Measurements from ENCODE around the gene OR11H1.
"Not testable (repeated sequence)": the region's sequence is repeated elsewhere in the genome, so short reads cannot be mapped to it uniquely, and the experiment has no call there.

The OR11H1 gene

GRCh38 chr22:15527892-15528291, at the start of gene OR11H1:
OR11H1 (plus strand) TSS chr22:15528192; CDS start chr22:15528192, 0 bp downstream.
- not testable (repeated sequence) for ATAC-seq (replicated peaks; ENCODE audit: extremely low read depth, poor library complexity, severe bottlenecking); H3K9me3 Mint-ChIP-seq; DNase-seq (ENCODE audit: low spot score in 2 of 2); H3K27ac Mint-ChIP-seq (ENCODE audit: low read depth); H3K36me3 Mint-ChIP-seq (ENCODE audit: insufficient read depth); H3K4me1 Mint-ChIP-seq; H3K4me3 Mint-ChIP-seq; H3K27me3 Mint-ChIP-seq

- not testable (repeated sequence) for H3K27ac Mint-ChIP-seq (ENCODE audit: low read depth); H3K27me3 Mint-ChIP-seq; H3K9me3 Mint-ChIP-seq; H3K4me1 Mint-ChIP-seq; H3K4me3 Mint-ChIP-seq; ATAC-seq (replicated peaks; ENCODE audit: extremely low read depth, poor library complexity, severe bottlenecking); DNase-seq (ENCODE audit: low spot score in 2 of 2); H3K36me3 Mint-ChIP-seq (ENCODE audit: insufficient read depth)
Measured at GRCh38 chr22:15509967-15510366, 18.0 kb upstream of the OR11H1 start.

GRCh38 chr22:15515896-15516295, 12.1 kb upstream of the OR11H1 start:
- not testable (repeated sequence) for H3K4me3 Mint-ChIP-seq; H3K27me3 Mint-ChIP-seq; DNase-seq (ENCODE audit: low spot score in 2 of 2); H3K9me3 Mint-ChIP-seq; ATAC-seq (replicated peaks; ENCODE audit: extremely low read depth, poor library complexity, severe bottlenecking); H3K4me1 Mint-ChIP-seq; H3K27ac Mint-ChIP-seq (ENCODE audit: low read depth); H3K36me3 Mint-ChIP-seq (ENCODE audit: insufficient read depth)

GRCh38 chr22:15553767-15554166, 25.8 kb downstream of the OR11H1 start:
- H3K27me3 Mint-ChIP-seq; H3K27ac Mint-ChIP-seq (ENCODE audit: low read depth); H3K9me3 Mint-ChIP-seq; DNase-seq (ENCODE audit: low spot score in 2 of 2); ATAC-seq (replicated peaks; ENCODE audit: extremely low read depth, poor library complexity, severe bottlenecking); H3K4me3 Mint-ChIP-seq; H3K4me1 Mint-ChIP-seq; H3K36me3 Mint-ChIP-seq (ENCODE audit: insufficient read depth): not testable (repeated sequence)

- ATAC-seq (replicated peaks; ENCODE audit: extremely low read depth, poor library complexity, severe bottlenecking); H3K4me3 Mint-ChIP-seq; DNase-seq (ENCODE audit: low spot score in 2 of 2); H3K27ac Mint-ChIP-seq (ENCODE audit: low read depth); H3K4me1 Mint-ChIP-seq; H3K36me3 Mint-ChIP-seq (ENCODE audit: insufficient read depth); H3K27me3 Mint-ChIP-seq; H3K9me3 Mint-ChIP-seq: not testable (repeated sequence)
Measured at GRCh38 chr22:15563461-15563860, 35.5 kb downstream of the OR11H1 start.

- not testable (repeated sequence) for H3K4me3 Mint-ChIP-seq; H3K9me3 Mint-ChIP-seq; H3K36me3 Mint-ChIP-seq (ENCODE audit: insufficient read depth); H3K27ac Mint-ChIP-seq (ENCODE audit: low read depth); H3K27me3 Mint-ChIP-seq; H3K4me1 Mint-ChIP-seq; DNase-seq (ENCODE audit: low spot score in 2 of 2); ATAC-seq (replicated peaks; ENCODE audit: extremely low read depth, poor library complexity, severe bottlenecking)
Measured at GRCh38 chr22:15565063-15565462, 37.1 kb downstream of the OR11H1 start.
